Activated CD4-positive, alpha-beta T cell treated with anti-CD3 and anti-CD28 coated beads, Interleukin-2, Interleukin-6, amounts not matched to agents 100 ng/mL and 50 ng/mL, durations not matched to agents 16 hours and 8 hours (primary cell): ENCODE measurements around the gene LGALS3.
"Not testable (repeated sequence)": the region's sequence is repeated elsewhere in the genome, so short reads cannot be mapped to it uniquely, and the experiment has no call there.

Source experiments
- DNase-seq: peaks from one replicate; pipeline ENCODE4 v3.0.0-alpha.2; 2020

The LGALS3 gene

GRCh38 chr14:55129086-55129427 lies at the start of gene LGALS3:
TSS of gene LGALS3 (plus strand) at chr14:55129252. CDS start at chr14:55137374, 8,122 bp downstream.
- DNase-seq = peak; percentile 55

GRCh38 chr14:55079961-55080360 lies 49.1 kb upstream of the LGALS3 start:
- not testable (repeated sequence) for DNase-seq

- DNase-seq = no peak
These were observed 44.5 kb upstream of the LGALS3 start for GRCh38 chr14:55084401-55085059.

GRCh38 chr14:55085060-55085660 lies 43.9 kb upstream of the LGALS3 start:
- DNase-seq = no peak

GRCh38 chr14:55086938-55087337 lies 42.1 kb upstream of the LGALS3 start:
- no peak for DNase-seq

GRCh38 chr14:55088356-55088755 lies 40.7 kb upstream of the LGALS3 start:
- DNase-seq = no peak

GRCh38 chr14:55092341-55092740 lies 36.7 kb upstream of the LGALS3 start:
- no peak for DNase-seq

GRCh38 chr14:55094292-55095157 lies 34.5 kb upstream of the LGALS3 start:
- DNase-seq = no peak

GRCh38 chr14:55097881-55098560 lies 31.0 kb upstream of the LGALS3 start:
- DNase-seq = peak; percentile 90

- no peak for DNase-seq
These were observed 30.5 kb upstream of the LGALS3 start for GRCh38 chr14:55098561-55098898.

- DNase-seq = no peak
These were observed 29.3 kb upstream of the LGALS3 start for GRCh38 chr14:55099756-55100155.

- DNase-seq = no peak
These were observed 27.4 kb upstream of the LGALS3 start for GRCh38 chr14:55101698-55102097.

GRCh38 chr14:55102141-55102621 lies 26.9 kb upstream of the LGALS3 start:
- DNase-seq = peak; percentile 90

GRCh38 chr14:55103005-55103640 lies 25.9 kb upstream of the LGALS3 start:
- peak; percentile 83 for DNase-seq

GRCh38 chr14:55103971-55104954 lies 24.8 kb upstream of the LGALS3 start:
- no peak for DNase-seq

- no peak for DNase-seq
These were observed 23.1 kb upstream of the LGALS3 start for GRCh38 chr14:55105991-55106390.

GRCh38 chr14:55107766-55108554 lies 21.1 kb upstream of the LGALS3 start:
- peak; percentile 81 for DNase-seq

- DNase-seq = no peak
These were observed 19.2 kb upstream of the LGALS3 start for GRCh38 chr14:55109836-55110235.

GRCh38 chr14:55111122-55111708 lies 17.8 kb upstream of the LGALS3 start:
- DNase-seq = no peak

GRCh38 chr14:55114720-55115119 lies 14.3 kb upstream of the LGALS3 start:
- no peak for DNase-seq
